H1 (cell line): ENCODE results near the gene CD200.

Experiments
- CTCF ChIP-seq, 3 experiments: IDR thresholded peaks; 1 replicate in 2 of 3; 2 replicates in 1 of 3; pipeline versions ENCODE4 v1.5.1 to v1.6.1; 2011; ENCODE audit warnings: low read length in 3 of 3, mild to moderate bottlenecking in 3 of 3, inconsistent platforms in 2 of 3, low read depth in 1 of 3, moderate library complexity in 1 of 3; ENCODE audit not compliant: insufficient read depth in 1 of 3; ENCODE audit errors: control extremely low read depth in 1 of 3
- EZH2 ChIP-seq: fragments of 200-600 bp; sonication (generic); IDR thresholded peaks from 2 replicates; pipeline ENCODE4 v1.7.1; 2012; ENCODE audit warnings: low read depth, mild to moderate bottlenecking, moderate library complexity, low read length, inconsistent platforms; ENCODE audit not compliant: severe bottlenecking

GRCh38 chr3:112339134-112339533, 6.2 kb downstream of the CD200 start:
- TF ChIP-seq CTCF (IDR thresholded peaks at IDR 0.05; ENCODE audit: control extremely low read depth in 1 of 3, insufficient read depth in 1 of 3, low read depth in 1 of 3, low read length in 3 of 3) (no peak), EZH2 (no peak)
